Measurements from ENCODE around the gene LRRK1.

The LRRK1 gene

GRCh38 chr15:100891307-100892012, 27.7 kb upstream of the LRRK1 start:
- DNase-seq, result no peak

GRCh38 chr15:100892013-100892355, 27.2 kb upstream of the LRRK1 start:
- no peak for DNase-seq

- no peak for DNase-seq
These were observed 25.7 kb upstream of the LRRK1 start for GRCh38 chr15:100893261-100893963.

GRCh38 chr15:100893964-100894295, 25.2 kb upstream of the LRRK1 start:
- no peak for DNase-seq

GRCh38 chr15:100895721-100896120, 23.4 kb upstream of the LRRK1 start:
- DNase-seq, result no peak

- no peak for DNase-seq
These were observed 21.7 kb upstream of the LRRK1 start for GRCh38 chr15:100897221-100898151.

- no peak for DNase-seq
These were observed 21.0 kb upstream of the LRRK1 start for GRCh38 chr15:100898152-100898490.

GRCh38 chr15:100898661-100899462, 20.3 kb upstream of the LRRK1 start:
- no peak for DNase-seq

- no peak for DNase-seq
These were observed 19.6 kb upstream of the LRRK1 start for GRCh38 chr15:100899601-100900000.

GRCh38 chr15:100900136-100900794, 18.9 kb upstream of the LRRK1 start:
- DNase-seq, result no peak

GRCh38 chr15:100900795-100901169, 18.4 kb upstream of the LRRK1 start:
- DNase-seq, result no peak

- no peak for DNase-seq
These were observed 17.9 kb upstream of the LRRK1 start for GRCh38 chr15:100901296-100901695.

- no peak for DNase-seq
These were observed 17.3 kb upstream of the LRRK1 start for GRCh38 chr15:100901702-100902435.

- no peak for DNase-seq
These were observed 16.6 kb upstream of the LRRK1 start for GRCh38 chr15:100902436-100903167.

- no peak for DNase-seq
These were observed 16.0 kb upstream of the LRRK1 start for GRCh38 chr15:100903168-100903554.

GRCh38 chr15:100905850-100906249, 13.3 kb upstream of the LRRK1 start:
- DNase-seq, result no peak

- no peak for DNase-seq
These were observed 10.7 kb upstream of the LRRK1 start for GRCh38 chr15:100908466-100908865.

GRCh38 chr15:100909565-100909964, 9.6 kb upstream of the LRRK1 start:
- no peak for DNase-seq

- no peak for DNase-seq
These were observed 8.9 kb upstream of the LRRK1 start for GRCh38 chr15:100909989-100910955.

GRCh38 chr15:100911086-100911485, 8.1 kb upstream of the LRRK1 start:
- no peak for DNase-seq

Data from stimulated activated CD4-positive, alpha-beta T cell treated with anti-CD3 and anti-CD28 coated beads, Interleukin-4, amount 100 ng/mL, for 4 hours (primary cell).